Panc1 (cell line): ENCODE data around the gene SLC35A4. TPM values are rescaled to one million over a fixed set of nuclear protein-coding genes. Genes with fewer than 3 reads are reported as not detected.

ENCODE experiments used
- ATAC-seq: fragments of 200-7000 bp; cut with Tn5 transposase; 2 replicates; pipeline ENCODE4 v1.9.1; 2020; ENCODE audit warnings: mild to moderate bottlenecking, moderate library complexity
- BruUV-seq: library from RNA; stranded (reverse); fragments of 400-500 nt; replicated peaks from 2 replicates; lab custom pipeline; 2021; lab: Mats Ljungman, UMichigan
- CTCF ChIA-PET: fragments of 300-600 bp; sonication (Branson Sonifier 250); formaldehyde crosslinking; loops from one replicate; lab custom pipeline; 2022; ENCODE audit warnings: antibody characterized with exemption; lab: Charles Lee
- POLR2A ChIA-PET: fragments of 300-600 bp; sonication (Branson Sonifier 250); formaldehyde crosslinking; loops from one replicate; lab custom pipeline; 2022; ENCODE audit warnings: antibody characterized with exemption; lab: Charles Lee
- DNase-seq: peaks from one replicate; pipeline ENCODE4 v3.0.0-alpha.2; 2010; ENCODE audit warnings: low read depth, low spot score
- H3K27ac ChIP-seq: 2 replicates; pipeline ENCODE4 v1.5.1; 2011; ENCODE audit warnings: mild to moderate bottlenecking, low read length, inconsistent platforms
- H3K27me3 ChIP-seq: fragments of 200-500 bp; sonication (Bioruptor generic); 2 replicates; pipeline ENCODE4 v1.6.0; 2014; ENCODE audit warnings: low read length, inconsistent platforms; ENCODE audit not compliant: control insufficient read depth, insufficient read depth
- H3K36me3 ChIP-seq: fragments of 200-500 bp; sonication (Bioruptor generic); 2 replicates; pipeline ENCODE4 v1.5.1; 2014; ENCODE audit warnings: inconsistent platforms, mild to moderate bottlenecking, low read length, moderate library complexity; ENCODE audit not compliant: control insufficient read depth, insufficient read depth
- H3K4me1 ChIP-seq: 2 replicates; pipeline ENCODE4 v1.5.1; 2011; ENCODE audit warnings: inconsistent platforms, mild to moderate bottlenecking, low read length, moderate library complexity; ENCODE audit not compliant: control insufficient read depth, insufficient read depth
- H3K4me3 ChIP-seq, 2 experiments: 2 replicates each; pipeline ENCODE4 v1.5.1; 2011 to 2012; ENCODE audit warnings: low read depth in 2 of 2, low read length in 2 of 2, mild to moderate bottlenecking in 2 of 2, inconsistent platforms in 1 of 2, moderate library complexity in 1 of 2
- H3K9me3 ChIP-seq: fragments of 200-500 bp; sonication (Bioruptor generic); 2 replicates; pipeline ENCODE4 v1.5.1; 2014; ENCODE audit warnings: low read depth, mild to moderate bottlenecking, inconsistent platforms, low read length, moderate library complexity; ENCODE audit not compliant: control insufficient read depth, insufficient read depth
- POLR2AphosphoS5 ChIP-seq: IDR thresholded peaks from 2 replicates; pipeline ENCODE4 v1.6.1; 2012; ENCODE audit warnings: mild to moderate bottlenecking, low read depth, low read length, moderate library complexity
- SIN3A ChIP-seq: IDR thresholded peaks from 2 replicates; pipeline ENCODE4 v1.6.1; 2012; ENCODE audit warnings: low read depth, mild to moderate bottlenecking, low read length, moderate library complexity, borderline replicate concordance; ENCODE audit not compliant: insufficient read depth
- TCF7L2 ChIP-seq: IDR thresholded peaks from 2 replicates; pipeline ENCODE4 v1.6.1; 2011; ENCODE audit warnings: mild to moderate bottlenecking, low read depth, low read length, inconsistent platforms
- in situ Hi-C: cut with HindIII; loops from 2 replicates; pipeline ENCODE4 v1.10.0; 2016; ENCODE audit warnings: low sequenced_read_pairs, low pct_unique_long_range_greater_than_20kb
- intact Hi-C: fragments of 100-400 bp; cut with micrococcal nuclease; formaldehyde crosslinking; loops from one replicate; pipeline ENCODE4 v1.10.0; 2022; ENCODE audit not compliant: unreplicated experiment
- total RNA-seq: library from RNA; stranded (reverse); gene quantifications from one replicate; pipeline ENCODE4 v1.2.1, GENCODE V29; 2021; ENCODE audit not compliant: unreplicated experiment
- TF ChIP-seq, protein P1 (sequence below), 2 experiments: IDR thresholded peaks; 2 replicates each; pipeline ENCODE4 v1.6.1; 2011 to 2012; ENCODE audit warnings: low read depth in 2 of 2, control low read depth in 1 of 2, low read length in 1 of 2, mild to moderate bottlenecking in 1 of 2, moderate library complexity in 1 of 2; ENCODE audit not compliant: insufficient read depth in 1 of 2
- TF ChIP-seq, protein P2 (sequence below): fragments of 450-650 bp; IDR thresholded peaks from 2 replicates; pipeline ENCODE4 v1.5.1; 2017; ENCODE audit warnings: mild to moderate bottlenecking

The SLC35A4 gene
- total RNA-seq, 1 experiment from 2014 or later, result 96.7 TPM

DNA sequence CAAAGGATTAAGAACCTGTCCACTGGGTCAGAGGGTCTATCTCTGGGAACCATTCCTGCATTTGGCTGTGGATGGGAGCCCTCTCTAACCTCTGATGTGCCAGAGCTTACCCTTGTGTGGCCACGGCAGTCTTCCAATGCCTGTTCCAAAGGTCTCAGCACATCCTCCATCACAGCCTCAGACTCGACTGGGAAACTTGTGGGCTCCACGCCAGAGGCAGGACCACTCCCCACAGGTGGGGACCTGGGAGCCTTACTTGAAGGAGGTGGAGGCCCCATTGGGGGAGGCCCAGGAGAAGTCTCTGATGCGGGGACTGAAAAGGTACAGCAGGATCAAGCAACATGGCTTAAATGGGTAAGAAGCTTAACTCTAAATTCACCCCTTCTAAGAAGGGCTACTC lies 12.8 kb upstream of the SLC35A4 start:
- no TSS peak for BruUV-seq
- ChIA-PET POLR2A (interaction anchor here (0.7 kb wide), 1 partner anchor 148 kb away, joined by 5 read pairs; no protein-coding TSS in a partner anchor), CTCF (no interaction called here)
- TF ChIP-seq POLR2AphosphoS5, result no peak
- TF ChIP-seq, protein P1, sequence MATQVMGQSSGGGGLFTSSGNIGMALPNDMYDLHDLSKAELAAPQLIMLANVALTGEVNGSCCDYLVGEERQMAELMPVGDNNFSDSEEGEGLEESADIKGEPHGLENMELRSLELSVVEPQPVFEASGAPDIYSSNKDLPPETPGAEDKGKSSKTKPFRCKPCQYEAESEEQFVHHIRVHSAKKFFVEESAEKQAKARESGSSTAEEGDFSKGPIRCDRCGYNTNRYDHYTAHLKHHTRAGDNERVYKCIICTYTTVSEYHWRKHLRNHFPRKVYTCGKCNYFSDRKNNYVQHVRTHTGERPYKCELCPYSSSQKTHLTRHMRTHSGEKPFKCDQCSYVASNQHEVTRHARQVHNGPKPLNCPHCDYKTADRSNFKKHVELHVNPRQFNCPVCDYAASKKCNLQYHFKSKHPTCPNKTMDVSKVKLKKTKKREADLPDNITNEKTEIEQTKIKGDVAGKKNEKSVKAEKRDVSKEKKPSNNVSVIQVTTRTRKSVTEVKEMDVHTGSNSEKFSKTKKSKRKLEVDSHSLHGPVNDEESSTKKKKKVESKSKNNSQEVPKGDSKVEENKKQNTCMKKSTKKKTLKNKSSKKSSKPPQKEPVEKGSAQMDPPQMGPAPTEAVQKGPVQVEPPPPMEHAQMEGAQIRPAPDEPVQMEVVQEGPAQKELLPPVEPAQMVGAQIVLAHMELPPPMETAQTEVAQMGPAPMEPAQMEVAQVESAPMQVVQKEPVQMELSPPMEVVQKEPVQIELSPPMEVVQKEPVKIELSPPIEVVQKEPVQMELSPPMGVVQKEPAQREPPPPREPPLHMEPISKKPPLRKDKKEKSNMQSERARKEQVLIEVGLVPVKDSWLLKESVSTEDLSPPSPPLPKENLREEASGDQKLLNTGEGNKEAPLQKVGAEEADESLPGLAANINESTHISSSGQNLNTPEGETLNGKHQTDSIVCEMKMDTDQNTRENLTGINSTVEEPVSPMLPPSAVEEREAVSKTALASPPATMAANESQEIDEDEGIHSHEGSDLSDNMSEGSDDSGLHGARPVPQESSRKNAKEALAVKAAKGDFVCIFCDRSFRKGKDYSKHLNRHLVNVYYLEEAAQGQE (IDR thresholded peaks at IDR 0.05; ENCODE audit: insufficient read depth in 1 of 2, low read depth in 2 of 2, low read length in 1 of 2), result no peak
- TF ChIP-seq, protein P2, sequence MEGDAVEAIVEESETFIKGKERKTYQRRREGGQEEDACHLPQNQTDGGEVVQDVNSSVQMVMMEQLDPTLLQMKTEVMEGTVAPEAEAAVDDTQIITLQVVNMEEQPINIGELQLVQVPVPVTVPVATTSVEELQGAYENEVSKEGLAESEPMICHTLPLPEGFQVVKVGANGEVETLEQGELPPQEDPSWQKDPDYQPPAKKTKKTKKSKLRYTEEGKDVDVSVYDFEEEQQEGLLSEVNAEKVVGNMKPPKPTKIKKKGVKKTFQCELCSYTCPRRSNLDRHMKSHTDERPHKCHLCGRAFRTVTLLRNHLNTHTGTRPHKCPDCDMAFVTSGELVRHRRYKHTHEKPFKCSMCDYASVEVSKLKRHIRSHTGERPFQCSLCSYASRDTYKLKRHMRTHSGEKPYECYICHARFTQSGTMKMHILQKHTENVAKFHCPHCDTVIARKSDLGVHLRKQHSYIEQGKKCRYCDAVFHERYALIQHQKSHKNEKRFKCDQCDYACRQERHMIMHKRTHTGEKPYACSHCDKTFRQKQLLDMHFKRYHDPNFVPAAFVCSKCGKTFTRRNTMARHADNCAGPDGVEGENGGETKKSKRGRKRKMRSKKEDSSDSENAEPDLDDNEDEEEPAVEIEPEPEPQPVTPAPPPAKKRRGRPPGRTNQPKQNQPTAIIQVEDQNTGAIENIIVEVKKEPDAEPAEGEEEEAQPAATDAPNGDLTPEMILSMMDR, result no peak
- no peak for TF ChIP-seq TCF7L2
- no peak for TF ChIP-seq SIN3A
- Histone ChIP-seq H3K4me3 (no peak overlapping the region), H3K4me1 (peaks cover 49% of the 10 kb centered on the region), H3K27ac (no peak overlapping the region), H3K36me3 (peaks cover 10% of the 10 kb centered on the region; the same call in 1 of the 2 replicates), H3K27me3 (no peaks in the 10 kb centered on the region), H3K9me3 (no peaks in the 10 kb centered on the region)
- no peak for ATAC-seq
- intact Hi-C loops (no loop called here), in situ Hi-C loops (no loop called here)
- no peak for DNase-seq

DNA sequence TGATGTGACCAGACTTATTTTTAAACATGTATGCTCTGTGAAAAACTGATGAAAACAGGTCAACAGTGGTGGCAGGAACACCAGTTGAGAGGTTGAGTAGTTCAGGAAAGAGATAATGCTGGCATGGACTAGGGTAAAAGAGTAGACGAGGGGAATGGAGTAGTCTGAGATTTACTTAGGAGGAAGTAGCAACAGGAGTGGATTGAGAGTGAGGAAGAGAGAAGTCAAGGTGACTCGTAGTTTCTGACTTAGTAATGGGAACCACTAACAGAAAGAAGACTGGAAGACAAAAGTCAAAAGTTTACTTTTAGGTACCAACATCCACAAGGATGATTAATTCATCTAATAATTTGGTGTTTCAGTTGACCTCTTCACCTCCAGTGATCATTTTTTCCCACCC lies 11.0 kb upstream of the SLC35A4 start:
- Histone ChIP-seq H3K27ac (no peak overlapping the region), H3K27me3 (no peaks in the 10 kb centered on the region), H3K36me3 (peaks cover 10% of the 10 kb centered on the region; the same call in 1 of the 2 replicates), H3K9me3 (no peaks in the 10 kb centered on the region), H3K4me3 (no peak overlapping the region), H3K4me1 (peaks cover 37% of the 10 kb centered on the region)
- TF ChIP-seq TCF7L2 (no peak), SIN3A (no peak)
- TF ChIP-seq, protein P1 (IDR thresholded peaks at IDR 0.05; ENCODE audit: insufficient read depth in 1 of 2, low read depth in 2 of 2, low read length in 1 of 2), result no peak
- DNase-seq, result no peak
- in situ Hi-C loops (no loop called here), intact Hi-C loops (no loop called here)
- no TSS peak for BruUV-seq
- POLR2A ChIA-PET, result interaction anchor here (0.6 kb wide), 1 partner anchor 104 kb away, joined by 3 read pairs; no protein-coding TSS in a partner anchor
- no peak for ATAC-seq
- CTCF ChIA-PET, result no interaction called here
